T-helper 1 cell (primary cell): ENCODE measurements around the gene ADAT2.

Source experiments
- DNase-seq, 5 donors: peaks; one replicate each; pipeline ENCODE4 v3.0.0-alpha.2; 2012 to 2020

Gene ADAT2

DNA sequence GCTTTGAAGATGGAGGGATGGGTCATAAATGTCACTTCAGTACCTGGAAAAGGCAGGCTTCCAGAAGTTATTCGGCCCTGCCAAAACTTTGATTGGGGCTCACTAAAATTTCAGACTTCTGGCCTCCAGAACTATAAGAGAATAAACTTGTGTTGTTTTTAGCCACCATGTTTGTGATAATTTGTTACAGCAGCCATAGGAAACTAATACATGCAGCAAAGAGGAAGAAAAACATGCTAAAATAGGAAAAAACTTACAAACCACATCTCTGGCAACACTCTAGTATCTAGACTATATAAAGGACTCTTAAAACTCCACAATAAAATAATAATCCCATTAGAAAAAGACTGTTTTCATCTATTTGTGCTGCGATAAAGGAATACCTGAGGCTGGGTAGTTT lies 9.5 kb downstream of the ADAT2 start:
- DNase-seq: no peak

DNA sequence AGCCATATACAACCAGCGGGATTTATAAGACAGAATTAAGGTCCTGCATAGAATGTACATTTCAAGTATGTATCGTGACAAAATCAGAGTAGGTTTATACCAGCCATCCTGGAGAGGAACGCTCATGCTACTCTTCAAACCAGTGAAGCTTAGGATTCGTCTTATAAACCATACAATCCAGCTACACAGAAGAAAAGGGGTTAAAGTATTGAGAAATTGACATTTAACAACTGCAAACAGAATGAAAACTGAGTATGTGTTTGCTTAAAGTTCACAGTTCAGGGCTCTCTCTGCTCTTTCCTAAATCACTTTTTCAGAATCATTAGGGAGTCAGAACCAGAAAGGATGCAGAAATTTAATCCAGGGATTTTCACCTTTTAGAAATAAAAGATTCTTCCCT lies 17.9 kb downstream of the ADAT2 start:
- no peak for DNase-seq

DNA sequence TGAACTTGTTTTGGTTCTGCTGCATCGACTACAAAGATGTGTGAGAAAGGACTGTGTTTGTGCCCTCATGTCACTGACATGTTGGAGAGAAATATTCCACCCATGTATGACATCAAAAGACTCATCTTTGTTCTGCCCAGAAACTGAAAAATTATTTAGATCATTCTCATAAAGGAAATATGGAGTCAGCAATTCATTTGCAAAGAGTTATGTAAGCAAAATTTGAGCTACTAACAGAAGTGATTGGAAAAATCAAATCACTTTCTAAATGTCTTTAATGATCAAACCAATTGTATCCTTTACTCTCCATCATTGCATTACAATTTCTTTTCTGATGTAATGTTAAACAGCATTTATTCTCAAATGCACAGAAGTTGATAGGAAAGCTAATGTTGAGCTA lies 19.3 kb downstream of the ADAT2 start:
- no peak for DNase-seq

DNA sequence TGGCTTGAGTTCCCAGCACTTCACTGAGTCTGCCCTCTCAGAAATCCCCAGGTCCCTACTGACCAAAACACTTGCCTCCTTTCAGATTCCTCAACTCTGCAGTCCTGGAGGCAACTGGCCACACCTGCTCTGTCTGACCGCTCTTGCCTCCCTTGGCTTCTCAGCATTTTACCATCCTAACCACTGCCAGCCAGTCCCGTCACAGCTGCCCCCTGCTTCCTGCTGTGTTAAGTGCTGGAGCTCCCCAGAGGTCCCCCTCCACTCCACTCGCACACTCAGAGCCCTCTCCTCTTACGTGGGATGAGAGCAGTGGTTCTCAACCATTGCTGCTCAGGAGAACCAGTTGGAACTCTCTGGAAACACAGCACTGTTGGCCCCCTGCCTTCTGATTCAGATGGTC lies 20.5 kb downstream of the ADAT2 start:
- DNase-seq: no peak

DNA sequence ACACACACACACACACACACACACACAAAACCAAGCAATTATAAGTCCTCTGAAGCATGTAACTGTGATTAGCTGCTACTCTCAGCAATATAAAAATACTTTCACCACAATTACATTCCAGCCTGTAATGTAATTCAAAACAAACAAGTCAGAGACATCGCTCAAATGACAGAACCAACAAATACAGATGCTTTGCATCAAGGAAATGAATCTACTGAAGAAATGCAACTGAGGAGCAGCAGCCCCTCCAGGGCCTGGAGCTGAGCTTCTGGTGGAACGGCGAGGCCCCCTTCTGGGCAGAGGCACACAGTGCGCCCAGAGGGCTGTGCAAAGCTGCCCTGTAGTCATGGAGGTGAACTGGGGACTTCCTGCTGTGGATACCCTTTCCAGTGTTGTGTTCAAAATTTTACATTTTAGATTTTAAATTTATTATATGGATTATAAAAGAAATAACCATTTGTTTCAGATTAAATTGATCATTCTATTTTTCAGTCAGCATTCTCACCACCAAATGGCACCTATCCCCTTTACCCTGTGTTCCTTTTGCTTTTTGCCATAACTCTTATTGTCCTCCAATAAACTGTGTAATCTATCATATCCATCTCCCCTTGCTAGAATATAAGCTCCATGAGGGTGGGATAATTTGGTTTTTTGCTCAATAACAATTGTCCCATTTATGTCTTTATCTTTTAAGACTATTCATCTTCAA lies 23.2 kb downstream of the ADAT2 start:
- DNase-seq: peak; percentile 33 to 68 (median 62)

DNA sequence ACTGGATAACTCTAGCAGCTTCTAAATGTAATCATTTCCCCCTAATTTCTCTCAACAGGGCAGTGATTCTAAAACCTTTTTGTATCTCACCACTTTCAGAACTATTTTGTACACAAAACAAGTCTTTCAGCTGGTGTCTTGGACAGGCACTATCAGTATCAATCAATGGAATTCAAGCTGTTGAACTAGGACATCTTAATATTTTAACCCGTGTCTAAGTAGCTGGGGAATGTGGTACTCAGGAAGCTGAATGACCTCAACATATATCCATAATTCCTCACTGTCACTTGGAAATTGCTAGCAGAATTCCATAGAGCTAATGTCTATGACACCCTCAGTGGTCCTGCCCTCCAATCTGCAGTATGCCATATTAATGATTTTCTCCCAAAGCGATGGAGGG lies 24.5 kb downstream of the ADAT2 start:
- no peak for DNase-seq

DNA sequence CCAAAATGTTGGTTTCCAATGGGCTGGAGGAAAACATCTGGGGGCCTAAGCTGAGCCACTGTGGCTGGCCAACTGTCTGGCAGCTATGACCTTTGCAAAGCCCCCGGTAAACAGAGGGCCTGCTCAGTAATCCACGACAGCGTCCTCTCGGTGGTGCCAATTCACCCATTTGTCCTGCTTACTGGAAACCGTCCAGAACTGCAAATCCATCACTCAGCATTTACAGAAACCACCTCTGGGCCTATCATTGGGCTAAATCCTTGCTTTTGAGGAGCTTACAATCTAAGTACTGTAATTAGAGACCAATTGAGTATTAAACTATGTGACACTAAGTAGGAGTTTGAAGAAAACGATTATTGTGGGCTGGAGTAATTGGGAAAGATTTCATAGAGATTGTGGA lies 31.0 kb downstream of the ADAT2 start:
- no peak for DNase-seq

DNA sequence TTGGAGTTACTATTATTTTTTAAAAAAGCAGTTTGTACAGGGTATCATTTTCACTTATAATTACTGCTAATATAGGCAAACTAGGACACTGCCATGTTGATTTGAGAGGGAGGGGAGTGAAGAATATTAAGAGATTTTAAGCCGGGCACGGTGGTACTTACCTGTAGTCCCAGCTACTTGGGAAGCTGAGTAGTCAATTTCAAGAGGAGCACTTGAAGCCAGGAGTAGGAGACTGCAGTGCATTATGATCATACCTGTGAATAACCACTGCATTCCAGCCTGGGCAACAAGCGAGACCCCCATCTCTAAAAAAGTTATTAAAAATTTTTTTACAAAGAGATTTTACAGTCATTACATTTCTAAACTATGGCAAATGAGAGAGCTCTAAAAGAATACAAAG lies 35.7 kb downstream of the ADAT2 start:
- DNase-seq: no peak

DNA sequence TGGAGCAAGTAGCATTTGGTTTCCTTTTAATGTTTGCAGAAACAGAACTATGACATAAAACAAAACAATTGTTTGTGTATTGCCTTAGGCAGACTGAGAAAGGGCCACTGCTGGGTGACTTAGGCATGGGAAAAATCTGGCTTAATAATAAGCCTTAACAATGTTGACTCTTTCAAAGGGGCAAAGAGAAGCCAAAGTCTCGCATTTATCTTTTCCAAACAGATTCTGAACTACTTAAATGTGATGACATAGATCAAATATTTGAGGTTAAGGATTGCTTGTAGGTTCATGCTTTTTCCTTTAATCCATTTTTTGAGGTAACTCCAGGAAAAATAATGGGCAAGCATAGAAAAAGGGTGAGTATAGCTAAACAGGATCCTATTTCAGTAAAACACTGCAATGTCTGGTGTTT lies 39.6 kb downstream of the ADAT2 start:
- no peak for DNase-seq

DNA sequence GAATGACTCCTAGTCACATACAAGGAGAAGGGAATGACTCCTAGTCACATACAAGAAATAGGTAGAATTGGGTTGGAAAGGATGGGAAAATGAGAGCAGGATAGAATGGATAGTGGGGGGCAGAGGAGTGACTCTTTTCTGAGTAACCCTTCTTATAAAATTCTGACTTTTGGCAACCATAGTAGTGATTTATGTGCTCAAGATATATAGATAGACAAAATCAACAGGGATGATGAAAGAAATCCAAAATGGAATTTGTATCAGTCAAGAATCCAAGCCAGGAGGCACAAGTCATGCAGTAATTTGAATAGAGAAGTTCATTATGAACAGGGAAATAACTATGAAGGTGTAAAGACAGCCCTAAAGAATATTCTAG lies 41.7 kb downstream of the ADAT2 start:
- no peak for DNase-seq

DNA sequence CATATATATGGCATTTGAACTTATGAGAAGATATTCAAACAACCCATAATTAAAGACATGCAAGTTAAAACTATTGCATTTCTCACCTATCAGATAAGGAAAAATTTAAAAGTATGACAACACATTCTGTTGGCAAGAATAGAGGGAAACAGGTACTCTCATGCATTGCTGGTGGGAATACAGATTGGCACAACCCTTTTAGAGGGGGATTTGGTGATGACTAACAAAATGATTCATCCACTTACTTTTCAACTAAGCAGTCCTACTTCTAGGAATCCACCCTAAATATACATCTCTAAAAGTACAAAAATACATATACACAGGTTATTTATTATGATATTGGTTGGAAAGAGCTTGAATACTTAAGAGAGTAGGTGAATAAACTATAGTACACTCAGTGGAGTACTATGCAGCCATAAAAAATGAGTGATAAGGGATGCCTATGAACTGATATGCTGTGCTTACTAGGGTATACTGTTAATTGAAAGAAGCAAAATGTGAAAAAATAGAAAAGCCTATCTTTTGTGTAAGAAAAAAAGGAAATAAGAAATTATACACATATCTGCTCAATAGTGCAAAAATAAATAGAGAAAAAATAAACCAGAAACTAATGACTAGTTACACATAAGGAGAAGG lies 42.2 kb downstream of the ADAT2 start:
- no peak for DNase-seq

DNA sequence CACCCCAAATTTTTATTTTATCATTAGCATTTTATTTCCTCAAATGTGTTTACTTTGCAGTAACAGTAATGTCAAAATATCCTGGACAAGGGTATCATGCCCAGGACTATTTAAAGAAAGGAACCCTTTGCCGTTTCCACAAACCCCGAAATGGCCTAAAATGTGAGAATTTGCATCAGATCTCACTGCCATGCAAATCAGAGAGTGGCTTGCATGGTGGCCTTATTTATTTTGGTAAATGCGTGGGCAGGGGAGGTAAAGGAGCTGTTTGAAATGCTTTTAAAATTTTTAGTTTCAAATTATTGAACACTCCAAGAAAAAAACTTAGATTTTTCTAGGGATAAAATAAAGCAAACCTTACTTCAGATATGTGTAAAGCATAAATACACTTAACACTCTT lies 43.8 kb downstream of the ADAT2 start:
- DNase-seq: no peak

DNA sequence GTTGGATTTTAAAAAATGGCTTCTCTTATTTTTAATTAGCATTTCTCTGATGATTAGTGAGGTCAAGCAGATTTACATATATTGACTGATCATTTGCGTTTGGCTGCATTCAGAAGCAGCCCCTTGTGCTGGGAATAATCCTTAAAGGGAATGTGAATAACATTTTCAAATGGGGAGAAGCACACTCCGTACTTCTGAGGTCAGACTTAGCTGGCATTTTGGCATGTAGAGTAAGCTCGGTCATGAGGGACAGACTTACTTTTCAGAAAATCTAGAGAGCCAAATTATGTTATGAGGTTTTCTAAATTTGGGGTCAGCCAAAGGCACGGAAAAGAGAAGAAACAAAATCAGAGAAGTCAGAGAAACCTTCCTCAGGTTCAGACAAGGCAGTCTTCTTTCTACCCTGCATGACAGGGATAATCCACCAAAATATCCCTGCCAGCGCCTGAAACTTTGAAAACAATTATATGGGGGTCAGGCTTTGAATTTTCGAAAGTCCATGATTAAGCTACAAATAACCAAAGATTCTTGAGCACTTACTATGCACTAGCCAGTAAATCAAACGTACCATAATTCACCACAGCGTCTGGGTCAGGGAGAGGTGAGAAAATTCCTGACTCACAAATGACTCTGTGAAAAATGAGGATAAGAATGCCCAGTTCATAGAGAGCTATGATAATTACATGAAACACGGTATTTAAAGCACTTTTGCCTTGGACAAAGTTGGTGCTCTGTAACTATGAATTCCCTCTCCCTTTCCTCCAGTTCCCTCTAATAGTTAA lies 44.9 kb downstream of the ADAT2 start:
- DNase-seq: no peak

DNA sequence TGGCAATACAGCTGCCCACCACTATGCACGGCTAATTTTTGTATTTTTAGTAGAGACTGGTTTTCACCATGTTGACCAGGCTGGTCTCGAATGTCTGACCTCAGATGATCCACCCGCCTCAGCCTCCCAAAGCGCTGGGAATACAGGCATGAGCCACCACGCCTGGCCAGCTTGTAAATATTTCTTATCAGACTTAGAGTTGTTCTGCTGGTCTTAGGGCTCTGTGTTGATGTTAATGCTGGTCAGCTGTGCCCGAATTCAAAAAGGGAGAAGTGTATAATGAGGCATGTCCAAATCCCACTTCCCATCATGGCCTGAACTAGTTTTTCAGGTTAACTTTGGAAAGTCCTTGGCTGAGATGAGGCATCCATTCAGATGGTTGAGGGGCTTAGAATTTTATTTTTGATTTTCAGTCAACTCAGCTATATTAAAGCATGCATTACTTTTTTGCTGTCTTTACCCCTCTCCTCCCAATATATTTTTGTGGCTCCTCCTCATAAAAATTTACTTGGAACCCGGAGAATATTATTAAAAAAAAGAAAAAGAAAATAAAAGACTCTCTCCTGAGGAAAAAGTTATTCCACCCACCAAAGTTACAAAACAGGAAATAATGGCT lies 47.7 kb downstream of the ADAT2 start:
- no peak for DNase-seq

DNA sequence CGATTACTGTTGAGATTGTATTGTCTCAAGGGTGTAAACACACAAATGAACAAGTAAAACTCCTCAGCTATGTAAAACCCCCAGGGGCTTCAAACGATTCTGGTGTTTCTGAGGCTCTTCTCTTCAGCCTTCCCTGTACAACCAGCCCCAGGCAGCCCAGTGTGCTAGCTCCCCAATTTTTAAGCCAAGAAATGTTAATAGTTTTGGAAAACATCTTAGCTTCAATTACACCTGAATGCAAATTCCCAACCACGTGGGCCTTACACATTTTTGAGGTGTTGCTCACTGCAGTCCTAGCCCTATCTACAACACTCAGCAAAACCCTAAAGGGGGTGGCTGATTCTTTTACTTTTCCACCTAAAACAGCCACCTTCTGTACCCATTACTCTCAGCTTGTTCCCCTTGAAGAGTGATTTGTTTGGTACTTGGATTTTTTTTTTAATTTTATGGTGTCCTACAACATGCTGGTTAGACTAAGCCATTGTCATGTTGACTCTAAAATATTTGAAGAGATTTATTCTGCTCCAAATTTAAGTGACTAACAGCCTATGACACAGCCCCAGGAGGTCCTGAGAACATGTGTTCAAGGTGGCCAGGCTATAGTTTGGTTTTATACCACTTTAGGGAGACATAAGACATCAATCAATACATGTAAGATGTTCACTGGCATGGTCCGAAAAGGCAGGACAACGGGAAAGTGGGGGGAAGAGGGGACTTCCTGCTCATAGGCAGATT lies 48.7 kb downstream of the ADAT2 start:
- no peak for DNase-seq

DNA sequence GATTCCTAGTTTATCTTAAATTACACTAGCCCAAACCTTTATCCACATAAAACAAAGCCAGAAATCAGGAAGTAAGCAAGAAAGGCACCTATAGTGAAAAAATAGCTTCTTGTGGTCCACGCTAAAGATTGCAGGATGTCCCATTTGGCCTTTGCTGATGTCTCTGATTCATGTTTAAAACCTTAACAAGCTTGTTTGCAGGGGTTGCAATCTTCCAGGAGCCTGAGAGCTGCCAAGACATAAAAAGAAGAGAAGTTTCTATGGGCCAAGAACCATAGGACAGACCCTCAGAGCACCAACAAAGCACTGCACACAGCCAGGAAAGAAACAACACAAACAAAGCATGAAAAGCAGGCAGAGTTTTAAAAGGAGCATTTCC lies 49.4 kb downstream of the ADAT2 start:
- DNase-seq: no peak

DNA sequence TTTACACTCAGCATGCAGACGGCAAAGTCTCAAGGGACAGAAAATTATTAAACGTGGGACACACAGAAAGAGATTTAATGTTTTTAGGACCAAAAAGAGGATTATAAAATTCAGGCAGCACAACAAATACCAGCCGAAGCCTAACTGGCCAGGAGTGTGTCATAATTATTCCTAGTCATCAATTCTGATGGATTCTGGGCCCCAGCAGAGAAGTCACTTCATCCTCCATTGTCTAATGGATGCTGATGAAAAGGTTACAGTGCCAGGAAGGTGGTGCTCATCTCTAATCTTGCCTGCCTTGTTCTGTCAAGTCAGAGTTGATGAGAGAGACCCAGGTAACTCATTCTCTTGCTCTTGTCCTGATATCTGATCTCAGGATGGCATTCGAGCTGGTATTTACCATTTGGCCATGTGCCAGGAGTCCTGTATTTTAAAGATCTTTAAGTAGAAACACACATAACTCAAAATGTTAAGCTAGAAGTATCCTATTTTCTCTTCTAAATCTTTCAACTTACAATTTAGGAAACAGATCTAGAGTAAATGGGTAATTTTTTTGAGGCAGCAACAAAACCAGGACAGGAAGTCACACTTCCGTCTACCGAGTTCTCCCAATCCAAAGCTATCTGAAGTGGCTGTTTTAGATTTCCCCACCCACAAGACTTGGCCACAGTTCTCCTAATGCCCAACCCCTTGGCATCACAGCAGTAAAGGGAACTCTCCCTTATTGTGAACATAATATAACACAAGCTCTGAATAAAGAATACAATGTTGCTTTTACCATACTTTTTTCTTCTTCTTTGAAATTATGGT lies 50.0 kb downstream of the ADAT2 start:
- DNase-seq: peak in 1 of 5 donors; percentile 18

DNA sequence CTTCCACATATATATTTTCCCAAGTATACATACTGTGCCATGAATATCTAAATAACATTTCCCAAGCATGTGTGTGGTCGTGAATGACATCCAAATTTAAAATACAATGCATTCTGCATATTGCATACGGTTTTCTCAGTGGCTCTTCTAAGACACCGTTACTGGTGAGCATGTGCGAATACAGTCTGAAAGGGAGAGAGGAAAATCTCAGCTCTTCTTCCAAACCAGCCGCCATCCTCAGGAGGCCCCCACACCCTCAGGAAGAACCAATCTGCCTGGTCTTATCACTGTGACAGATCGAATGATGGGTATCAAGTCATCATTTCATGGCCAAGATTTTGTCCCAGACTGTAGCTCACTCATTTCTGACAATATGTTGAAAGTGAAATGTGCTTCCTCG lies 50.7 kb downstream of the ADAT2 start:
- no peak for DNase-seq

DNA sequence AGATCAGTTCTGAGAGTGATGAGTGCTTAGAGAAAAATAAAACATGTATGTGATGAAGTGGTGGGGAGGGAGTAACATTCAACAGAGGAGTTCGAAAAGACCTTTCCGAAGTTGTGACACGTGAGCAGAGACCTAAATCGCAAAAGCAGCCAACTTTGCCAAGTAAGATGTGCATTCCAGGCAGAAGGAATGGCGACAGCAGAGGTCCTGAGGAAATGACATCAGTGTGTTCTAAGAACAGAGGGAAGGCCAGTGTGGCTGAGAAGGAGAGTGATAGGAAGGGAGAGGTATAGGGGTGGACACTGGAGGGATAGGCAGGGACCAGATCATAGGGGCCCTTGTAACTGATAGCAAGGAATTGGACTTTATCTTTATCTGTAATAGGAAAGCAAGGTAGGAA lies 51.3 kb downstream of the ADAT2 start:
- DNase-seq: no peak

DNA sequence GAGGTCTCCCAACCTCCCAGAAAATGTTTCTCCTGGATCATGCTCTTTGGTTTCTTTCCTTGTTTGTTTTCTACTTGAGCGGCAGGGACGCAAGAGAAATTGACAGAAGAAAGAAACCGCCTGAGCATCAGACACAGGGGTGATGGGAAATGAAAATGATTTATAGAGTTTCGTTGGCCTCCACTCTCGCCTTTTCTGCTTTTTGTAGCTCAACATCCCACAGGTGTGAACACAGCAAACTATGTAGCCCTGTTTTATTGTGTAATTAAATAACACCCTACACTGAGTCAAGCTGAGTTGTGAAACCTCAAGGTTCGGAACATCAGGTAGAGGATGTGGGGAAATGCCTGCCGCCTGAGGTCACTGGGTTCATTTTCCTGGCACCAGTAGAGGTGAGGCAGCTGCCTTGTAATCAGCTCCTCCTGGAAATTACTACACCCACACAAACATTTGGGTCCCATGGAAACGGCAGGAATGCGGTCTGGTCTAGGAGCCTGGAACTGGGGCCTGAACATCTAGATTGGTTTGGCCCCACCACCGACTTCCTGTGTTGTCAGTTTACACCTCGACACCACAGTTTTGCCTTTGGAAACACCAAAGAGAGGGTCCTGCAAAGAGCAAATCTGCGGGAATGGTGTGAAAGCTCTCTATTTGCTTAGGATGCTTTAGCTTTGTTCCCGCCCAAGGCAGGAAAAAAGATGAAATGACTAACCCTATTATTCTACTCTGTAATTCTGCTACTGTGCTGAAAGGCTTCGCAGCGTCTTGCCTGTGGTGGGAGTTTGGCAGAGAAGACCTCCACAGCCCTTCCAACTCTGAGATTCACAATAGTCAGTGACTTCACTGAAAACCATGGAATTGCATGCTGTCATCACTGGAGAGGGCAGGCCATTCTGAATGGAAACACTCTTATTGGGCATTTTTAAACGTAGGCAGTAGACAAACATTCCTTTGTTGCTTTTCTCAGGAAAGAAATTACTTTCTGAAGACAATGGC lies 53.0 kb downstream of the ADAT2 start:
- peak in 4 of 5 donors; percentile 0 to 35 (median 11) for DNase-seq
